HepG2 (cell line): Measurements from ENCODE around the gene PIF1. TPM values are rescaled to one million over a fixed set of nuclear protein-coding genes. Genes with fewer than 3 reads are reported as not detected.
A peak's percentile ranks its signal among the peaks of the same experiment; 100 is the strongest.

Experiments
- ATAC-seq: fragments of 200-7000 bp; cut with Tn5 transposase; 3 replicates; pipeline ENCODE4 v1.9.1; 2020; ENCODE audit warnings: mild to moderate bottlenecking, moderate library complexity
- BruUV-seq: library from RNA; stranded (reverse); fragments of 400-500 nt; replicated peaks from 2 replicates; lab custom pipeline; 2021; lab: Mats Ljungman, UMichigan
- CTCF ChIA-PET: fragments of 300-600 bp; formaldehyde crosslinking; extraction: SDS; loops from one replicate; lab custom pipeline; 2021; ENCODE audit warnings: low total read pairs, inconsistent platforms, low intra/inter-chr PET ratio; lab: Yijun Ruan, JAX
- POLR2A ChIA-PET: fragments of 350-600 bp; sonication (Branson Sonifier 250); formaldehyde crosslinking; loops from one replicate; lab custom pipeline; 2020; ENCODE audit warnings: antibody characterized with exemption, inconsistent platforms; lab: Yijun Ruan, JAX
- DNase-seq: peaks from one replicate; pipeline ENCODE4 v3.0.0-alpha.2; 2015; ENCODE audit warnings: low spot score
- FAIRE-seq: peaks from 3 replicates; lab custom pipeline; 2011; peaks lifted over from hg19 to GRCh38; lab: Jason Lieb, UNC
- H2AFZ ChIP-seq: one replicate; pipeline ENCODE4 v1.6.1; 2011; ENCODE audit warnings: low read length, inconsistent platforms
- H3K27ac ChIP-seq: fragments of 300-600 bp; 3 replicates; pipeline ENCODE4 v1.8.0; 2011; ENCODE audit warnings: mixed run types, mild to moderate bottlenecking, mixed read lengths, low read length, inconsistent platforms; ENCODE audit not compliant: insufficient read depth; ENCODE audit errors: extremely low read length
- H3K27me3 ChIP-seq, 2 experiments: fragments of 200-600 bp in 1 of 2; 2 replicates in 1 of 2; 3 replicates in 1 of 2; pipeline versions ENCODE4 v1.6.0 to v1.8.0; 2011; ENCODE audit warnings: low read length in 2 of 2, mild to moderate bottlenecking in 2 of 2, moderate library complexity in 2 of 2, inconsistent platforms in 1 of 2; ENCODE audit not compliant: insufficient read depth in 2 of 2, control insufficient read depth in 1 of 2
- H3K36me3 ChIP-seq, 2 experiments: fragments of 200-600 bp in 1 of 2; replicated peaks in 1 of 2; 2 replicates in 1 of 2; 3 replicates in 1 of 2; pipeline versions ENCODE4 v1.5.1 to v1.8.0; 2011; ENCODE audit warnings: low read length in 2 of 2, inconsistent platforms in 1 of 2; ENCODE audit not compliant: insufficient read depth in 2 of 2, control insufficient read depth in 1 of 2
- H3K4me1 ChIP-seq: 2 replicates; pipeline ENCODE4 v1.5.1; 2012; ENCODE audit warnings: low read length, inconsistent platforms; ENCODE audit not compliant: insufficient read depth
- H3K4me2 ChIP-seq: 2 replicates; pipeline ENCODE4 v1.6.0; 2011; ENCODE audit warnings: low read depth, low read length, inconsistent platforms
- H3K4me3 ChIP-seq, 3 experiments: fragments of 200-600 bp in 1 of 3; sonication (generic), shearing (Covaris generic) in 1 of 3; replicated peaks in 1 of 3; 2 replicates each; pipeline ENCODE4 v1.5.1; 2011 to 2016; ENCODE audit warnings: low read length in 3 of 3, inconsistent platforms in 2 of 3, low read depth in 2 of 3, mild to moderate bottlenecking in 2 of 3, control low read depth in 1 of 3, mixed read lengths in 1 of 3; ENCODE audit not compliant: insufficient read depth in 1 of 3
- H3K79me2 ChIP-seq: one replicate; pipeline ENCODE4 v1.6.1; 2011; ENCODE audit warnings: low read length, inconsistent platforms; ENCODE audit not compliant: insufficient read depth
- H3K9ac ChIP-seq: 2 replicates; pipeline ENCODE4 v1.6.0; 2011; ENCODE audit warnings: mild to moderate bottlenecking, low read depth, low read length, inconsistent platforms; ENCODE audit not compliant: insufficient read depth
- H3K9me3 ChIP-seq: 2 replicates; pipeline ENCODE4 v1.5.1; 2012; ENCODE audit warnings: mild to moderate bottlenecking, low read length
- H4K20me1 ChIP-seq: 2 replicates; pipeline ENCODE4 v1.6.0; 2011; ENCODE audit warnings: inconsistent platforms, mild to moderate bottlenecking, low read length, moderate library complexity; ENCODE audit not compliant: insufficient read depth
- CREM ChIP-seq, 2 experiments: sonication (generic) in 1 of 2; formaldehyde crosslinking in 1 of 2; IDR thresholded peaks; 2 replicates each; pipeline versions ENCODE4 v1.4.0 to v1.6.1; 2016 to 2020; ENCODE audit warnings: antibody characterized with exemption in 1 of 2, mild to moderate bottlenecking in 1 of 2, missing genetic modification reagents in 1 of 2
- FIP1L1 ChIP-seq: fragments of 200-400 bp; formaldehyde crosslinking; IDR thresholded peaks from 2 replicates; pipeline ENCODE4 v1.6.1; 2018; ENCODE audit warnings: low read depth, mild to moderate bottlenecking, low read length, moderate library complexity, borderline replicate concordance; ENCODE audit not compliant: insufficient read depth
- GLI4 ChIP-seq: sonication (generic); formaldehyde crosslinking; IDR thresholded peaks from 2 replicates; pipeline ENCODE4 v1.5.1; 2020; ENCODE audit warnings: missing genetic modification reagents, mild to moderate bottlenecking, moderate library complexity, borderline replicate concordance
- IRF9 ChIP-seq: sonication (generic); formaldehyde crosslinking; IDR thresholded peaks from 2 replicates; pipeline ENCODE4 v1.8.0; 2022; ENCODE audit warnings: missing genetic modification reagents, mild to moderate bottlenecking, borderline replicate concordance
- SMC3 ChIP-seq: IDR thresholded peaks from 2 replicates; pipeline ENCODE4 v1.6.1; 2011; ENCODE audit warnings: low read length, improper control_type of control experiment
- THAP11 ChIP-seq: IDR thresholded peaks from 2 replicates; pipeline ENCODE4 v1.6.1; 2016; ENCODE audit warnings: missing biosample characterization, missing genetic modification reagents
- ZMYM3 ChIP-seq: sonication (generic); formaldehyde crosslinking; IDR thresholded peaks from 2 replicates; pipeline ENCODE4 v1.5.1; 2020; ENCODE audit warnings: mild to moderate bottlenecking, missing genetic modification reagents
- ZNF619 ChIP-seq: sonication (generic); formaldehyde crosslinking; IDR thresholded peaks from 2 replicates; pipeline ENCODE4 v1.4.0; 2020; ENCODE audit warnings: mild to moderate bottlenecking, missing genetic modification reagents
- ZNF749 ChIP-seq: sonication (generic); formaldehyde crosslinking; IDR thresholded peaks from 2 replicates; pipeline ENCODE4 v1.8.0; 2022; ENCODE audit warnings: mild to moderate bottlenecking, missing genetic modification reagents, moderate library complexity, borderline replicate concordance
- ZXDC ChIP-seq: sonication (generic); formaldehyde crosslinking; IDR thresholded peaks from 2 replicates; pipeline ENCODE4 v1.5.0; 2020; ENCODE audit warnings: mild to moderate bottlenecking, missing genetic modification reagents
- WGBS: methylation state at CpG from one replicate; pipeline ENCODE4 v1.1.6; 2017; ENCODE audit warnings: low lambda C conversion rate; 5-methylcytosine and 5-hydroxymethylcytosine counted together
- in situ Hi-C: cut with HindIII; loops from 2 replicates; pipeline ENCODE4 v1.10.0; 2017; ENCODE audit warnings: low pct_unique_long_range_greater_than_20kb; ENCODE audit not compliant: extremely low pct_ligation_motif_present
- intact Hi-C: fragments of 100-400 bp; cut with micrococcal nuclease; formaldehyde crosslinking; loops from one replicate; pipeline ENCODE4 v1.10.0; 2022; ENCODE audit not compliant: unreplicated experiment
- polyA plus RNA-seq, 8 experiments: library from polyadenylated mRNA; depleted of rRNA in 3 of 8; stranded (reverse) in 7 of 8; unstranded in 1 of 8; fragments of >200 nt; fragmentation: Illumina TruSeq in 4 of 8; extraction: Trizol in 4 of 8; gene quantifications; 2 replicates each; pipeline versions ENCODE4 v1.2.1 to v1.2.3, GENCODE V29; 2011 to 2016; ENCODE audit warnings: low read depth in 4 of 8, missing spikeins in 1 of 8, mixed read lengths in 1 of 8; ENCODE audit not compliant: insufficient read depth in 1 of 8
- total RNA-seq, 5 experiments: library from RNA; depleted of rRNA; stranded (reverse); fragments of >200 nt; fragmentation: Illumina TruSeq; extraction: Trizol; gene quantifications; 2 replicates each; pipeline ENCODE4 v1.2.3, GENCODE V29; 2016; ENCODE audit warnings: low read depth in 1 of 5

The PIF1 gene
- total and polyA plus RNA-seq, 2 of the 13 experiments (the other 11 are each of a cell fraction or from before 2014, with no cell fraction given) = 18.5 to 19.7 TPM

GRCh38 chr15:64779024-64779423 is 46.4 kb downstream of the PIF1 start (continued):
- TF ChIP-seq ZXDC (no peak), CREM (IDR thresholded peaks at IDR 0.05) (no peak), CREM (CRISPR knock-in tag; IDR thresholded peaks at IDR 0.05) (no peak)

GRCh38 chr15:64776402-64776786 is 49.1 kb downstream of the PIF1 start:
- no peaks in the 10 kb centered on the region for H3K79me2 ChIP-seq
- peaks cover 14% of the 10 kb centered on the region for H3K4me1 ChIP-seq
- no TSS peak for BruUV-seq
- intact Hi-C loops = no loop called here
- in situ Hi-C loops = no loop called here
- no peak for DNase-seq
- H3K9ac ChIP-seq = no peak overlapping the region
- peak overlapping the region; percentile 69; the same call in 1 of the 2 replicates for H3K4me2 ChIP-seq
- H2AFZ ChIP-seq = no peak overlapping the region
- WGBS = 42% methylated on average over 25 of the region's 25 CpGs
- H4K20me1 ChIP-seq = no peaks in the 10 kb centered on the region
- TF ChIP-seq ZNF749 (CRISPR knock-in tag) (no peak), SMC3 (no peak), ZNF619 (no peak), THAP11 (CRISPR knock-in tag) (no peak), IRF9 (CRISPR knock-in tag) (no peak), FIP1L1 (no peak), ZMYM3 (CRISPR knock-in tag) (no peak), GLI4 (CRISPR knock-in tag) (no peak)
- H3K36me3 ChIP-seq = no peaks in the 10 kb centered on the region
- H3K9me3 ChIP-seq = no peaks in the 10 kb centered on the region
- no peak for FAIRE-seq
- H3K27me3 ChIP-seq = peaks cover 7 to 45% of the 10 kb centered on the region in 2 experiments; a peak in 4 of 5 replicates
- POLR2A ChIA-PET = no interaction called here
- no peak for ATAC-seq
- CTCF ChIA-PET = no interaction called here
- H3K4me3 ChIP-seq = peak overlapping the region in 2 of 3 experiments; percentile 53 to 69; a peak in 1 of 6 replicates
- H3K27ac ChIP-seq = no peak overlapping the region
